HepG2 (cell line): Measurements from ENCODE around the gene SLC6A8. TPM values are rescaled to one million over a fixed set of nuclear protein-coding genes. Genes with fewer than 3 reads are reported as not detected.

Experiments
- AKAP8 ChIP-seq: sonication (generic); formaldehyde crosslinking; IDR thresholded peaks from 2 replicates; pipeline ENCODE4 v1.5.1; 2020; ENCODE audit warnings: mild to moderate bottlenecking, missing genetic modification reagents
- CBX2 ChIP-seq, 2 experiments: fragments of 200-600 bp in 1 of 2; sonication (generic); formaldehyde crosslinking in 1 of 2; IDR thresholded peaks; 2 replicates each; pipeline versions ENCODE4 v1.7.0 to v1.8.1; 2018 to 2022; ENCODE audit warnings: low read depth in 2 of 2, low read length in 1 of 2, mild to moderate bottlenecking in 1 of 2, missing genetic modification reagents in 1 of 2
- CCAR2 ChIP-seq: fragments of 200-400 bp; formaldehyde crosslinking; optimal IDR thresholded peaks from 2 replicates; pipeline ENCODE3; 2018; ENCODE audit warnings: low read depth, mild to moderate bottlenecking, low read length, moderate library complexity
- E2F1 ChIP-seq: sonication (generic); formaldehyde crosslinking; IDR thresholded peaks from 2 replicates; pipeline ENCODE4 v1.5.0; 2020; ENCODE audit warnings: missing genetic modification reagents
- FOXP1 ChIP-seq, 2 experiments: fragments of 450-650 bp in 1 of 2; IDR thresholded peaks; 2 replicates each; pipeline ENCODE4 v1.6.1; 2017 to 2018; ENCODE audit warnings: antibody characterized with exemption in 1 of 2
- GATAD1 ChIP-seq: IDR thresholded peaks from 2 replicates; pipeline ENCODE4 v1.6.1; 2016; ENCODE audit warnings: missing genetic modification reagents, missing compliant biosample characterization
- GPN1 ChIP-seq: sonication (generic); formaldehyde crosslinking; IDR thresholded peaks from 2 replicates; pipeline ENCODE4 v1.5.1; 2020; ENCODE audit warnings: missing genetic modification reagents, borderline replicate concordance
- HCFC1 ChIP-seq: fragments of 150-350 bp; IDR thresholded peaks from 2 replicates; pipeline ENCODE4 v1.6.1; 2014; ENCODE audit warnings: low read depth, low read length
- HMG20A ChIP-seq: IDR thresholded peaks from 2 replicates; pipeline ENCODE4 v1.6.1; 2016; ENCODE audit warnings: borderline replicate concordance
- KLF9 ChIP-seq: IDR thresholded peaks from 2 replicates; pipeline ENCODE4 v1.6.1; 2016; ENCODE audit warnings: low read depth
- KMT2B ChIP-seq: IDR thresholded peaks from 2 replicates; pipeline ENCODE4 v1.6.1; 2016; ENCODE audit warnings: missing genetic modification reagents, missing compliant biosample characterization
- MIXL1 ChIP-seq: IDR thresholded peaks from 2 replicates; pipeline ENCODE4 v1.6.1; 2016
- NR2F6 ChIP-seq, 2 experiments: IDR thresholded peaks; 2 replicates each; pipeline ENCODE4 v1.6.1; 2016; ENCODE audit warnings: antibody characterized with exemption in 1 of 2, mild to moderate bottlenecking in 1 of 2
- SNAPC5 ChIP-seq: sonication (generic); formaldehyde crosslinking; IDR thresholded peaks from 2 replicates; pipeline ENCODE4 v1.8.1; 2023; ENCODE audit warnings: mild to moderate bottlenecking, missing genetic modification reagents, borderline replicate concordance
- SP4 ChIP-seq: sonication (generic); formaldehyde crosslinking; IDR thresholded peaks from 2 replicates; pipeline ENCODE4 v1.8.1; 2023; ENCODE audit warnings: mild to moderate bottlenecking, missing genetic modification reagents
- TBP ChIP-seq: sonication (generic); formaldehyde crosslinking; IDR thresholded peaks from 2 replicates; pipeline ENCODE4 v1.5.0; 2020; ENCODE audit warnings: missing genetic modification reagents
- TRAFD1 ChIP-seq: sonication (generic); formaldehyde crosslinking; IDR thresholded peaks from 2 replicates; pipeline ENCODE4 v1.5.1; 2020; ENCODE audit warnings: missing genetic modification reagents, mild to moderate bottlenecking, borderline replicate concordance
- U2AF2 ChIP-seq: fragments of 200-400 bp; formaldehyde crosslinking; IDR thresholded peaks from 2 replicates; pipeline ENCODE4 v1.6.1; 2017; ENCODE audit warnings: low read depth, mild to moderate bottlenecking, low read length
- ZHX1 ChIP-seq: sonication (generic); formaldehyde crosslinking; IDR thresholded peaks from 2 replicates; pipeline ENCODE4 v1.8.1; 2022; ENCODE audit warnings: low read depth, mild to moderate bottlenecking, missing genetic modification reagents
- ZMYM2 ChIP-seq: sonication (generic); formaldehyde crosslinking; IDR thresholded peaks from 2 replicates; pipeline ENCODE4 v1.8.0; 2022; ENCODE audit warnings: mild to moderate bottlenecking, missing genetic modification reagents
- ZNF296 ChIP-seq: sonication (generic); formaldehyde crosslinking; conservative IDR thresholded peaks from 2 replicates; pipeline ENCODE4 v1.5.0; 2020; ENCODE audit warnings: mild to moderate bottlenecking, missing genetic modification reagents
- ZNF33B ChIP-seq: sonication (generic); formaldehyde crosslinking; IDR thresholded peaks from 2 replicates; pipeline ENCODE4 v1.5.1; 2020; ENCODE audit warnings: mild to moderate bottlenecking, missing genetic modification reagents
- ZNF644 ChIP-seq: IDR thresholded peaks from 2 replicates; pipeline ENCODE4 v1.6.1; 2016; ENCODE audit warnings: low read depth
- ZNF891 ChIP-seq: sonication (generic); formaldehyde crosslinking; IDR thresholded peaks from 2 replicates; pipeline ENCODE4 v1.5.0; 2020; ENCODE audit warnings: mild to moderate bottlenecking, missing genetic modification reagents
- polyA plus RNA-seq, 8 experiments: library from polyadenylated mRNA; depleted of rRNA in 3 of 8; stranded (reverse) in 7 of 8; unstranded in 1 of 8; fragments of >200 nt; fragmentation: Illumina TruSeq in 4 of 8; extraction: Trizol in 4 of 8; gene quantifications; 2 replicates each; pipeline versions ENCODE4 v1.2.1 to v1.2.3, GENCODE V29; 2011 to 2016; ENCODE audit warnings: low read depth in 4 of 8, missing spikeins in 1 of 8, mixed read lengths in 1 of 8; ENCODE audit not compliant: insufficient read depth in 1 of 8
- total RNA-seq, 5 experiments: library from RNA; depleted of rRNA; stranded (reverse); fragments of >200 nt; fragmentation: Illumina TruSeq; extraction: Trizol; gene quantifications; 2 replicates each; pipeline ENCODE4 v1.2.3, GENCODE V29; 2016; ENCODE audit warnings: low read depth in 1 of 5

The SLC6A8 gene
- total and polyA plus RNA-seq, 2 of the 13 experiments (the other 11 are each of a cell fraction or from before 2014, with no cell fraction given): 13.9 to 176 TPM

- TF ChIP-seq CBX2 (IDR thresholded peaks at IDR 0.05; ENCODE audit: low read depth, low read length) (no peak), CBX2 (CRISPR knock-in tag; IDR thresholded peaks at IDR 0.05; ENCODE audit: low read depth) (no peak), GPN1 (CRISPR knock-in tag) (no peak), TBP (no peak), MIXL1 (no peak), E2F1 (CRISPR knock-in tag) (no peak), HMG20A (CRISPR knock-in tag) (no peak), ZNF891 (CRISPR knock-in tag) (no peak), ZNF33B (CRISPR knock-in tag) (no peak), ZHX1 (CRISPR knock-in tag) (no peak), AKAP8 (CRISPR knock-in tag) (no peak), ZNF644 (CRISPR knock-in tag) (no peak), ZMYM2 (CRISPR knock-in tag) (no peak), U2AF2 (no peak), HCFC1 (no peak), ZNF296 (CRISPR knock-in tag) (no peak), SP4 (peak; percentile 72; the same call in 1 of the 2 replicates), CCAR2 (no peak), FOXP1 (IDR thresholded peaks at IDR 0.05) (no peak), FOXP1 (CRISPR knock-in tag; IDR thresholded peaks at IDR 0.05) (no peak), NR2F6 (IDR thresholded peaks at IDR 0.05) (peak; percentile 10; the same call in 1 of the 2 replicates), NR2F6 (CRISPR knock-in tag; IDR thresholded peaks at IDR 0.05) (no peak), TRAFD1 (no peak), SNAPC5 (CRISPR knock-in tag) (no peak), KLF9 (no peak), KMT2B (no peak), GATAD1 (CRISPR knock-in tag) (no peak)
Observed at GRCh38 chrX:153724252-153725038, 36.7 kb downstream of the SLC6A8 start, which contains the start of the genes ABCD1 and BCAP31 (continued).
